ENCODE results near the gene PODN. TPM values are rescaled to one million over a fixed set of nuclear protein-coding genes. Genes with fewer than 3 reads are reported as not detected.

Gene PODN
- total RNA-seq, 1 experiment from 2014 or later, result 0.23 TPM

DNA sequence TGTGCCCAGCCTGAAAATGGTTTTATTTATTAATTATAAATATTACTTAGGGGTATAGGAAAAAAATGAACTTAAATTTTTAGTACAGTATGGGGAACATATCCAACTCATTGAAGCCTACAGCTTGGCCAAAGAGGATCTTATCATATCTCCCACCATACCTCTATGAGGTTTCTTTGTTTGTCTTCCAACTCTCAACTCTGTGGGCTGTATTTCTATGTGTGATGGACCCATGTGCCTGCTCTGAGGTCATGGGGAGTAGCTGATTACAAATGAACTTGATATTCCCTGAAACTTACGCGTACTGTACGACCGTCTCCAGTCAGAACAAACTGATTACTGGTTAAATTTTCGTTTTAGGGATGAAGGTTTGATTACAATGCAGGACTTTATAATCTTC, 41.4 kb upstream of the PODN start:
- intact Hi-C loops (cut with micrococcal nuclease; ENCODE audit: unreplicated experiment) (no loop called here), in situ Hi-C loops (cut with HindIII; ENCODE audit: low pct_unique_long_range_greater_than_20kb, low sequenced_read_pairs) (no loop called here)
- ATAC-seq, result no peak
- CTCF ChIA-PET, result no interaction called here
- Histone ChIP-seq H3K27me3 (ENCODE audit: control insufficient read depth, insufficient read depth, low read length) (no peaks in the 10 kb centered on the region), H3K4me3 (ENCODE audit: low read depth in 2 of 2, low read length in 2 of 2) (no peak overlapping the region), H3K36me3 (ENCODE audit: control insufficient read depth, insufficient read depth, low read length) (no peaks in the 10 kb centered on the region), H3K4me1 (ENCODE audit: control insufficient read depth, insufficient read depth, low read length) (no peaks in the 10 kb centered on the region), H3K27ac (ENCODE audit: low read length) (no peak overlapping the region), H3K9me3 (ENCODE audit: control insufficient read depth, insufficient read depth, low read depth, low read length) (no peaks in the 10 kb centered on the region)
- POLR2A ChIA-PET, result no interaction called here
- no TSS peak for BruUV-seq (replicated peaks)
- no peak for DNase-seq (ENCODE audit: low read depth, low spot score)
- TF ChIP-seq, protein P1, sequence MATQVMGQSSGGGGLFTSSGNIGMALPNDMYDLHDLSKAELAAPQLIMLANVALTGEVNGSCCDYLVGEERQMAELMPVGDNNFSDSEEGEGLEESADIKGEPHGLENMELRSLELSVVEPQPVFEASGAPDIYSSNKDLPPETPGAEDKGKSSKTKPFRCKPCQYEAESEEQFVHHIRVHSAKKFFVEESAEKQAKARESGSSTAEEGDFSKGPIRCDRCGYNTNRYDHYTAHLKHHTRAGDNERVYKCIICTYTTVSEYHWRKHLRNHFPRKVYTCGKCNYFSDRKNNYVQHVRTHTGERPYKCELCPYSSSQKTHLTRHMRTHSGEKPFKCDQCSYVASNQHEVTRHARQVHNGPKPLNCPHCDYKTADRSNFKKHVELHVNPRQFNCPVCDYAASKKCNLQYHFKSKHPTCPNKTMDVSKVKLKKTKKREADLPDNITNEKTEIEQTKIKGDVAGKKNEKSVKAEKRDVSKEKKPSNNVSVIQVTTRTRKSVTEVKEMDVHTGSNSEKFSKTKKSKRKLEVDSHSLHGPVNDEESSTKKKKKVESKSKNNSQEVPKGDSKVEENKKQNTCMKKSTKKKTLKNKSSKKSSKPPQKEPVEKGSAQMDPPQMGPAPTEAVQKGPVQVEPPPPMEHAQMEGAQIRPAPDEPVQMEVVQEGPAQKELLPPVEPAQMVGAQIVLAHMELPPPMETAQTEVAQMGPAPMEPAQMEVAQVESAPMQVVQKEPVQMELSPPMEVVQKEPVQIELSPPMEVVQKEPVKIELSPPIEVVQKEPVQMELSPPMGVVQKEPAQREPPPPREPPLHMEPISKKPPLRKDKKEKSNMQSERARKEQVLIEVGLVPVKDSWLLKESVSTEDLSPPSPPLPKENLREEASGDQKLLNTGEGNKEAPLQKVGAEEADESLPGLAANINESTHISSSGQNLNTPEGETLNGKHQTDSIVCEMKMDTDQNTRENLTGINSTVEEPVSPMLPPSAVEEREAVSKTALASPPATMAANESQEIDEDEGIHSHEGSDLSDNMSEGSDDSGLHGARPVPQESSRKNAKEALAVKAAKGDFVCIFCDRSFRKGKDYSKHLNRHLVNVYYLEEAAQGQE (IDR thresholded peaks at IDR 0.05; ENCODE audit: insufficient read depth in 1 of 2, low read depth in 2 of 2, low read length in 1 of 2), result no peak
- TF ChIP-seq, protein P2, sequence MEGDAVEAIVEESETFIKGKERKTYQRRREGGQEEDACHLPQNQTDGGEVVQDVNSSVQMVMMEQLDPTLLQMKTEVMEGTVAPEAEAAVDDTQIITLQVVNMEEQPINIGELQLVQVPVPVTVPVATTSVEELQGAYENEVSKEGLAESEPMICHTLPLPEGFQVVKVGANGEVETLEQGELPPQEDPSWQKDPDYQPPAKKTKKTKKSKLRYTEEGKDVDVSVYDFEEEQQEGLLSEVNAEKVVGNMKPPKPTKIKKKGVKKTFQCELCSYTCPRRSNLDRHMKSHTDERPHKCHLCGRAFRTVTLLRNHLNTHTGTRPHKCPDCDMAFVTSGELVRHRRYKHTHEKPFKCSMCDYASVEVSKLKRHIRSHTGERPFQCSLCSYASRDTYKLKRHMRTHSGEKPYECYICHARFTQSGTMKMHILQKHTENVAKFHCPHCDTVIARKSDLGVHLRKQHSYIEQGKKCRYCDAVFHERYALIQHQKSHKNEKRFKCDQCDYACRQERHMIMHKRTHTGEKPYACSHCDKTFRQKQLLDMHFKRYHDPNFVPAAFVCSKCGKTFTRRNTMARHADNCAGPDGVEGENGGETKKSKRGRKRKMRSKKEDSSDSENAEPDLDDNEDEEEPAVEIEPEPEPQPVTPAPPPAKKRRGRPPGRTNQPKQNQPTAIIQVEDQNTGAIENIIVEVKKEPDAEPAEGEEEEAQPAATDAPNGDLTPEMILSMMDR (IDR thresholded peaks at IDR 0.05), result no peak
- no peak for TF ChIP-seq TCF7L2 (IDR thresholded peaks at IDR 0.05; ENCODE audit: low read depth, low read length)

DNA sequence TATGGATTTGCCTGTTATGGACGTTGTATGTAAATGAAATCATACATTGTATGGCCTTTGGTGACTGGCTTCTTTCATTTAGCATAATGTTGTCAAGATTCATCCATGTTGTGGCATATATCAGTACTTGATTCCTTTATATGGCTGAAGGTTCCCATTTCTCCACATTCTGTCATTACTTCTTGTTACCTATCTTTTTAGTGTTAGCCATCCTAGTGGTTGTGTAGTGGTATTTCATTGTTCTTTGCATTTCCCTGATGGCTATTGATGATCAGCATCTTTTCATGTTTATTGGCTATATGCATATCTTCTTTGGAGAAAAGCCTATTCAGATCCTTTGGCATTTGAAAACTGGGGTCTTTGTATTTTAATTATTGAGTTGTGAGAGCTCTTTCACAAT, 39.8 kb upstream of the PODN start:
- no TSS peak for BruUV-seq (replicated peaks)
- Histone ChIP-seq H3K4me1 (ENCODE audit: control insufficient read depth, insufficient read depth, low read length) (no peaks in the 10 kb centered on the region), H3K27ac (ENCODE audit: low read length) (no peak overlapping the region), H3K27me3 (ENCODE audit: control insufficient read depth, insufficient read depth, low read length) (no peaks in the 10 kb centered on the region), H3K4me3 (ENCODE audit: low read depth in 2 of 2, low read length in 2 of 2) (no peak overlapping the region), H3K9me3 (ENCODE audit: control insufficient read depth, insufficient read depth, low read depth, low read length) (no peaks in the 10 kb centered on the region), H3K36me3 (ENCODE audit: control insufficient read depth, insufficient read depth, low read length) (no peaks in the 10 kb centered on the region)
- DNase-seq (ENCODE audit: low read depth, low spot score), result no peak
- intact Hi-C loops (cut with micrococcal nuclease; ENCODE audit: unreplicated experiment), result no loop called here
- ChIA-PET CTCF (no interaction called here), POLR2A (interaction anchor here (0.6 kb wide), 1 partner anchor 700 kb away, joined by 3 read pairs; no protein-coding TSS in a partner anchor)
- TF ChIP-seq TCF7L2 (IDR thresholded peaks at IDR 0.05; ENCODE audit: low read depth, low read length) (no peak), POLR2AphosphoS5 (IDR thresholded peaks at IDR 0.05; ENCODE audit: low read depth, low read length) (no peak), SIN3A (IDR thresholded peaks at IDR 0.05; ENCODE audit: borderline replicate concordance, insufficient read depth, low read depth, low read length) (no peak)
- TF ChIP-seq, protein P2 (IDR thresholded peaks at IDR 0.05), result no peak
- TF ChIP-seq, protein P1 (IDR thresholded peaks at IDR 0.05; ENCODE audit: insufficient read depth in 1 of 2, low read depth in 2 of 2, low read length in 1 of 2), result no peak
- in situ Hi-C loops (cut with HindIII; ENCODE audit: low pct_unique_long_range_greater_than_20kb, low sequenced_read_pairs), result no loop called here
- ATAC-seq, result no peak

All from Panc1 (cell line).